ENCODE data around the gene ANGEL2. TPM values are rescaled to one million over a fixed set of nuclear protein-coding genes. Genes with fewer than 3 reads are reported as not detected.

ANGEL2 gene
- total and polyA plus RNA-seq, 2 of the 13 experiments (the other 11 are each of a cell fraction or from before 2014, with no cell fraction given), result 12.3 to 25.4 TPM

DNA sequence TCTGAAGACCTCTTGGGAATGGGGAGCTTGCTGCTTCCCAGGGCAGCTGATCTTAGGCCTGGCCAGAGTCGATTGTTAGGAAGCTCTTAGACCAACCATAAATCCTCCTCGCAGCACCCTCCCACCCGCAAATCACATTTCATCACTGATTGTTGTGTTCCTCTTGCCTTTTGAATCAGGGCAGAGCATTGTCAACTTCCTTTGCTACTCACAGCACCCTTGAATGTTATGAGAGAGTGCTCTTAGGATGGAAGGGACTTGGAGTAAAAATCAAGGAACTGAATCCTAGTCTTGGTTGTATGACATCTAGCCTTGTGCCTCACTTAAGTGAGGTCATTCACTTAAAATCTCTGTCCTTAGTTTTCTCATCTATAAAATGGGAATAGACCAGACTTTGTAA lies 62.3 kb downstream of the ANGEL2 start:
- 73% methylated on average over 3 of the region's 3 CpGs for WGBS (ENCODE audit: low lambda C conversion rate)
- no peak overlapping the region for H2AFZ ChIP-seq (ENCODE audit: low read length)
- H3K36me3 ChIP-seq (replicated peaks in 1 of 2; ENCODE audit: control insufficient read depth in 1 of 2, insufficient read depth in 2 of 2, low read length in 2 of 2), result no peaks in the 10 kb centered on the region
- no peak overlapping the region for H3K4me2 ChIP-seq (ENCODE audit: low read depth, low read length)
- POLR2A ChIA-PET, result no interaction called here
- H3K27me3 ChIP-seq (ENCODE audit: control insufficient read depth in 1 of 2, insufficient read depth in 2 of 2, low read length in 2 of 2), result no peaks in the 10 kb centered on the region
- DNase-seq (ENCODE audit: low spot score), result no peak
- intact Hi-C loops (cut with micrococcal nuclease; ENCODE audit: unreplicated experiment) (no loop called here), in situ Hi-C loops (cut with HindIII; ENCODE audit: extremely low pct_ligation_motif_present, low pct_unique_long_range_greater_than_20kb) (no loop called here)
- no peak for ATAC-seq
- BruUV-seq (replicated peaks), result no TSS peak
- TF ChIP-seq, protein P1, sequence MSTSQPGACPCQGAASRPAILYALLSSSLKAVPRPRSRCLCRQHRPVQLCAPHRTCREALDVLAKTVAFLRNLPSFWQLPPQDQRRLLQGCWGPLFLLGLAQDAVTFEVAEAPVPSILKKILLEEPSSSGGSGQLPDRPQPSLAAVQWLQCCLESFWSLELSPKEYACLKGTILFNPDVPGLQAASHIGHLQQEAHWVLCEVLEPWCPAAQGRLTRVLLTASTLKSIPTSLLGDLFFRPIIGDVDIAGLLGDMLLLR (CRISPR knock-in tag; IDR thresholded peaks at IDR 0.05), result no peak
- TF ChIP-seq TCF12 (IDR thresholded peaks at IDR 0.05) (no peak), TCF12 (CRISPR knock-in tag; IDR thresholded peaks at IDR 0.05) (no peak), NFKBIZ (CRISPR knock-in tag; IDR thresholded peaks at IDR 0.05) (no peak), HDAC1 (CRISPR knock-in tag; IDR thresholded peaks at IDR 0.05) (no peak), ZKSCAN5 (CRISPR knock-in tag; IDR thresholded peaks at IDR 0.05) (no peak), BHLHE40 (IDR thresholded peaks at IDR 0.05; ENCODE audit: low read length) (no peak), SP4 (CRISPR knock-in tag; IDR thresholded peaks at IDR 0.05) (no peak)
- TF ChIP-seq, protein P2, sequence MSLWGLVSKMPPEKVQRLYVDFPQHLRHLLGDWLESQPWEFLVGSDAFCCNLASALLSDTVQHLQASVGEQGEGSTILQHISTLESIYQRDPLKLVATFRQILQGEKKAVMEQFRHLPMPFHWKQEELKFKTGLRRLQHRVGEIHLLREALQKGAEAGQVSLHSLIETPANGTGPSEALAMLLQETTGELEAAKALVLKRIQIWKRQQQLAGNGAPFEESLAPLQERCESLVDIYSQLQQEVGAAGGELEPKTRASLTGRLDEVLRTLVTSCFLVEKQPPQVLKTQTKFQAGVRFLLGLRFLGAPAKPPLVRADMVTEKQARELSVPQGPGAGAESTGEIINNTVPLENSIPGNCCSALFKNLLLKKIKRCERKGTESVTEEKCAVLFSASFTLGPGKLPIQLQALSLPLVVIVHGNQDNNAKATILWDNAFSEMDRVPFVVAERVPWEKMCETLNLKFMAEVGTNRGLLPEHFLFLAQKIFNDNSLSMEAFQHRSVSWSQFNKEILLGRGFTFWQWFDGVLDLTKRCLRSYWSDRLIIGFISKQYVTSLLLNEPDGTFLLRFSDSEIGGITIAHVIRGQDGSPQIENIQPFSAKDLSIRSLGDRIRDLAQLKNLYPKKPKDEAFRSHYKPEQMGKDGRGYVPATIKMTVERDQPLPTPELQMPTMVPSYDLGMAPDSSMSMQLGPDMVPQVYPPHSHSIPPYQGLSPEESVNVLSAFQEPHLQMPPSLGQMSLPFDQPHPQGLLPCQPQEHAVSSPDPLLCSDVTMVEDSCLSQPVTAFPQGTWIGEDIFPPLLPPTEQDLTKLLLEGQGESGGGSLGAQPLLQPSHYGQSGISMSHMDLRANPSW (CRISPR knock-in tag; IDR thresholded peaks at IDR 0.05; ENCODE audit: borderline replicate concordance), result no peak
- no peaks in the 10 kb centered on the region for H3K9me3 ChIP-seq (ENCODE audit: low read length)
- CTCF ChIA-PET (ENCODE audit: low intra/inter-chr PET ratio, low total read pairs), result no interaction called here
- H3K4me3 ChIP-seq (replicated peaks in 1 of 3; ENCODE audit: insufficient read depth in 1 of 3, low read depth in 2 of 3, low read length in 3 of 3), result no peak overlapping the region
- no peak overlapping the region for H3K27ac ChIP-seq (ENCODE audit: extremely low read length, insufficient read depth, low read length)
- no peak overlapping the region for H3K9ac ChIP-seq (ENCODE audit: insufficient read depth, low read depth, low read length)
- peaks cover 8% of the 10 kb centered on the region; the same call in 1 of the 2 replicates for H3K4me1 ChIP-seq (ENCODE audit: insufficient read depth, low read length)
- no peaks in the 10 kb centered on the region for H4K20me1 ChIP-seq (ENCODE audit: insufficient read depth, low read length)
- FAIRE-seq, result no peak
- no peaks in the 10 kb centered on the region for H3K79me2 ChIP-seq (ENCODE audit: insufficient read depth, low read length)

Data from HepG2 (cell line).